HG03520 (cell line): ENCODE measurements around the gene GAR1.
"Not testable (repeated sequence)": the region's sequence is repeated elsewhere in the genome, so short reads cannot be mapped to it uniquely, and the experiment has no call there.

Experiments
- ATAC-seq: cut with Tn5 transposase; IDR thresholded peaks from one replicate; pipeline ENCODE4 v1.9.1; 2021; ENCODE audit warnings: mild to moderate bottlenecking, moderate library complexity; ENCODE audit not compliant: unreplicated experiment

Gene GAR1

GRCh38 chr4:109815151-109816081, at the start of gene GAR1:
TSS of gene GAR1 (plus strand) at chr4:109815762. CDS start at chr4:109816165, 403 bp downstream.
- peak; percentile 99 for ATAC-seq

- ATAC-seq, result not testable (repeated sequence)
These were observed 33.5 kb upstream of the GAR1 start for GRCh38 chr4:109782092-109782491.

GRCh38 chr4:109786846-109787245, 28.7 kb upstream of the GAR1 start:
- ATAC-seq, result no peak

- no peak for ATAC-seq
These were observed 27.8 kb upstream of the GAR1 start for GRCh38 chr4:109787807-109788206.

- ATAC-seq, result no peak
These were observed 20.5 kb upstream of the GAR1 start for GRCh38 chr4:109795059-109795458.

- ATAC-seq, result no peak
These were observed 16.7 kb upstream of the GAR1 start for GRCh38 chr4:109798866-109799265.

- ATAC-seq, result no peak
These were observed 14.3 kb upstream of the GAR1 start for GRCh38 chr4:109801099-109801789.

- no peak for ATAC-seq
These were observed 13.7 kb upstream of the GAR1 start, which contains the start of gene CFI for GRCh38 chr4:109801895-109802319. TSS of gene CFI (minus strand) at chr4:109801999. CDS start at chr4:109801971, 28 bp downstream.

- peak; percentile 59 for ATAC-seq
These were observed 11.5 kb upstream of the GAR1 start for GRCh38 chr4:109803924-109804571.

GRCh38 chr4:109809655-109810054, 5.9 kb upstream of the GAR1 start:
- no peak for ATAC-seq

GRCh38 chr4:109810552-109811387, 4.8 kb upstream of the GAR1 start:
- no peak for ATAC-seq

GRCh38 chr4:109811707-109812106, 3.9 kb upstream of the GAR1 start:
- no peak for ATAC-seq

- no peak for ATAC-seq
These were observed 500 bp downstream of the GAR1 start for GRCh38 chr4:109816082-109816442.

GRCh38 chr4:109816894-109817293, 1.3 kb downstream of the GAR1 start:
- no peak for ATAC-seq

- no peak for ATAC-seq
These were observed 2.7 kb downstream of the GAR1 start for GRCh38 chr4:109818268-109818667.

- ATAC-seq, result no peak
These were observed 5.0 kb downstream of the GAR1 start for GRCh38 chr4:109820563-109820962.

GRCh38 chr4:109821185-109821584, 5.6 kb downstream of the GAR1 start:
- no peak for ATAC-seq

- ATAC-seq, result peak; percentile 65
These were observed 11.2 kb downstream of the GAR1 start for GRCh38 chr4:109826719-109827118.

- ATAC-seq, result no peak
These were observed 12.1 kb downstream of the GAR1 start, which contains the start of gene RRH for GRCh38 chr4:109827672-109828071. TSS of gene RRH (plus strand) at chr4:109827972. CDS start at chr4:109828028, 56 bp downstream.

GRCh38 chr4:109833756-109834155, 18.2 kb downstream of the GAR1 start:
- no peak for ATAC-seq
